GM21528 (cell line): ENCODE data around the gene CRACR2B.

Source experiments
- ATAC-seq: cut with Tn5 transposase; IDR thresholded peaks from one replicate; pipeline ENCODE4 v1.9.1; 2021; ENCODE audit warnings: mild to moderate bottlenecking, moderate library complexity; ENCODE audit not compliant: unreplicated experiment, low FRiP score

CRACR2B gene

GRCh38 chr11:849951-850774 is 22.4 kb downstream of the CRACR2B start:
- ATAC-seq = no peak

- no peak for ATAC-seq
Observed at GRCh38 chr11:850775-851763, 23.4 kb downstream of the CRACR2B start.

GRCh38 chr11:852762-853161 is 25.0 kb downstream of the CRACR2B start:
- no peak for ATAC-seq

- no peak for ATAC-seq
Observed at GRCh38 chr11:853682-854448, 26.1 kb downstream of the CRACR2B start.

GRCh38 chr11:854601-855329 is 27.0 kb downstream of the CRACR2B start:
- ATAC-seq = no peak

GRCh38 chr11:855330-855674 is 27.6 kb downstream of the CRACR2B start:
- ATAC-seq = no peak

GRCh38 chr11:855796-856195 is 28.1 kb downstream of the CRACR2B start:
- no peak for ATAC-seq

GRCh38 chr11:856397-856796 is 28.7 kb downstream of the CRACR2B start:
- no peak for ATAC-seq

- ATAC-seq = no peak
Observed at GRCh38 chr11:858053-858761, 30.5 kb downstream of the CRACR2B start.

- no peak for ATAC-seq
Observed at GRCh38 chr11:858762-859339, 31.1 kb downstream of the CRACR2B start.

- ATAC-seq = no peak
Observed at GRCh38 chr11:859394-860131, 31.8 kb downstream of the CRACR2B start.

- ATAC-seq = no peak
Observed at GRCh38 chr11:860234-861104, 32.8 kb downstream of the CRACR2B start.

GRCh38 chr11:861105-861479 is 33.4 kb downstream of the CRACR2B start:
- no peak for ATAC-seq

- no peak for ATAC-seq
Observed at GRCh38 chr11:862081-862661, 34.5 kb downstream of the CRACR2B start.

- ATAC-seq = no peak
Observed at GRCh38 chr11:862696-863022, 34.9 kb downstream of the CRACR2B start.

GRCh38 chr11:863023-863909 is 35.5 kb downstream of the CRACR2B start:
- no peak for ATAC-seq
